Kidney epithelial cell (primary cell): ENCODE results near the gene KCTD8. TPM values are rescaled to one million over a fixed set of nuclear protein-coding genes. Genes with fewer than 3 reads are reported as not detected.
"Not testable (repeated sequence)": the region's sequence is repeated elsewhere in the genome, so short reads cannot be mapped to it uniquely, and the experiment has no call there.

ENCODE experiments used
- DNase-seq: peaks from one replicate; pipeline ENCODE4 v3.0.0-alpha.2; 2010; ENCODE audit warnings: low read depth
- H3K27me3 ChIP-seq: 2 replicates; pipeline ENCODE4 v1.6.0; 2011; ENCODE audit warnings: low read length; ENCODE audit not compliant: control insufficient read depth, insufficient read depth
- H3K36me3 ChIP-seq: 2 replicates; pipeline ENCODE4 v1.5.1; 2011; ENCODE audit warnings: low read length; ENCODE audit not compliant: control insufficient read depth, insufficient read depth
- H3K4me3 ChIP-seq: 2 replicates; pipeline ENCODE4 v1.5.1; 2011; ENCODE audit warnings: low read depth, mild to moderate bottlenecking, control low read depth, low read length
- CTCF ChIP-seq: IDR thresholded peaks from 2 replicates; pipeline ENCODE4 v1.5.1; 2011; ENCODE audit warnings: mild to moderate bottlenecking, moderate library complexity, low read length, control low read depth, inconsistent platforms; ENCODE audit not compliant: insufficient read depth, poor library complexity, severe bottlenecking
- total RNA-seq: library from RNA; depleted of rRNA; stranded (reverse); fragments of >200 nt; gene quantifications from 2 replicates; pipeline ENCODE4 v1.2.3, GENCODE V29; 2015

The KCTD8 gene
- total RNA-seq, 1 donor from 2014 or later, result 4.8 TPM

- TF ChIP-seq CTCF, result no peak
- H3K4me3 ChIP-seq, result no peak overlapping the region
Measured at GRCh38 chr4:44186096-44186849, 262.3 kb downstream of the KCTD8 start.

GRCh38 chr4:44181491-44182349, 266.9 kb downstream of the KCTD8 start:
- not testable (repeated sequence) for H3K27me3 ChIP-seq, H3K36me3 ChIP-seq, DNase-seq, H3K4me3 ChIP-seq

More at GRCh38 chr4:44186096-44186849, 262.3 kb downstream of the KCTD8 start:
- Histone ChIP-seq H3K27me3 (no peaks in the 10 kb centered on the region), H3K36me3 (no peaks in the 10 kb centered on the region)
- no peak for DNase-seq

GRCh38 chr4:44167766-44168165, 280.8 kb downstream of the KCTD8 start:
- DNase-seq, H3K27me3 ChIP-seq, H3K36me3 ChIP-seq, H3K4me3 ChIP-seq: not testable (repeated sequence)

- no peaks in the 10 kb centered on the region for H3K27me3 ChIP-seq
- H3K4me3 ChIP-seq, result no peak overlapping the region
- TF ChIP-seq CTCF, result no peak
- no peak for DNase-seq
- no peaks in the 10 kb centered on the region for H3K36me3 ChIP-seq
Measured at GRCh38 chr4:44165938-44166337, 282.7 kb downstream of the KCTD8 start.

- Histone ChIP-seq H3K4me3 (no peak overlapping the region), H3K27me3 (no peaks in the 10 kb centered on the region), H3K36me3 (no peaks in the 10 kb centered on the region)
- no peak for DNase-seq
- no peak for TF ChIP-seq CTCF
Measured at GRCh38 chr4:44162538-44163270, 285.9 kb downstream of the KCTD8 start.

GRCh38 chr4:44161756-44162155, 286.9 kb downstream of the KCTD8 start:
- Histone ChIP-seq H3K27me3 (no peaks in the 10 kb centered on the region), H3K4me3 (no peak overlapping the region), H3K36me3 (no peaks in the 10 kb centered on the region)
- no peak for TF ChIP-seq CTCF
- no peak for DNase-seq
